ENCODE data around the gene TOMM34. TPM values are rescaled to one million over a fixed set of nuclear protein-coding genes. Genes with fewer than 3 reads are reported as not detected.

TOMM34 gene
- total and polyA plus RNA-seq, 2 of the 13 experiments (the other 11 are each of a cell fraction or from before 2014, with no cell fraction given): 36.2 to 52.0 TPM

DNA sequence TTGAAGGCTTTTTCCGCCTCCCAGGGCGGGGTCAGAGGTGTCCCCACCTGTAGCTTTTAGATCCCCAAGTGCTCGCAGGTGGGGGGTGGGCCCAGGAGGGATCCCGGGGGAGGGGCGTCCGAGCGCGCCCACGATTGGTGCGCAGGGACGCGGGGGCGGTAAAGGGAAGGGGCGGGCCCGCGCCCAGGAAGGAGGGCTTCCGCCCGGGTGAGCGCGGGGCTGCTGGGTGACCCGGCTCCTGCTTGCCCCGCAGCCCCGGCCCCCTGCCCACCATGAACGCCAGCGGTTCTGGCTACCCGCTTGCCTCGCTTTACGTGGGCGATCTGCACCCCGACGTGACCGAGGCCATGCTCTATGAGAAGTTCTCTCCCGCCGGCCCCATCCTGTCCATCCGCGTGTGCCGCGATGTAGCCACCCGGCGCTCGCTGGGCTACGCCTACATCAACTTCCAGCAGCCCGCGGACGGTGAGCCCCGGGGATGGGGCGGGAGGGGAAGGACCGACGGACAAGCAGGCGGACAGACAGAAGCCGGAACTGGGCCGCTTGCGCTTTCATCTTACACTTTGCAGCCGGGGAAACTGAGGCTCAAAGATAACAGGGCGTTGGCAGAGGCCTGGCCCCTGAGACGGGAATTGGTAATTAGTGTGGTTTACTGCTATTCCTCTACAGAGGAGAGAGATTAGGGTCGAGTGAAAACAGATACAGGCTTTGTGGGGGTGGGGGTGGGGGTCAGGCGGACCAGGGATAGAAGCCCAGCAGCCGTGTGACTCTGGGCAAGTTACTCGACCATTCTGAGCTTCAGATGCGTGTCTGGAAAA is 50.1 kb downstream of the TOMM34 start, which contains the start of gene PABPC1L (continued):
- TF ChIP-seq, protein P1, sequence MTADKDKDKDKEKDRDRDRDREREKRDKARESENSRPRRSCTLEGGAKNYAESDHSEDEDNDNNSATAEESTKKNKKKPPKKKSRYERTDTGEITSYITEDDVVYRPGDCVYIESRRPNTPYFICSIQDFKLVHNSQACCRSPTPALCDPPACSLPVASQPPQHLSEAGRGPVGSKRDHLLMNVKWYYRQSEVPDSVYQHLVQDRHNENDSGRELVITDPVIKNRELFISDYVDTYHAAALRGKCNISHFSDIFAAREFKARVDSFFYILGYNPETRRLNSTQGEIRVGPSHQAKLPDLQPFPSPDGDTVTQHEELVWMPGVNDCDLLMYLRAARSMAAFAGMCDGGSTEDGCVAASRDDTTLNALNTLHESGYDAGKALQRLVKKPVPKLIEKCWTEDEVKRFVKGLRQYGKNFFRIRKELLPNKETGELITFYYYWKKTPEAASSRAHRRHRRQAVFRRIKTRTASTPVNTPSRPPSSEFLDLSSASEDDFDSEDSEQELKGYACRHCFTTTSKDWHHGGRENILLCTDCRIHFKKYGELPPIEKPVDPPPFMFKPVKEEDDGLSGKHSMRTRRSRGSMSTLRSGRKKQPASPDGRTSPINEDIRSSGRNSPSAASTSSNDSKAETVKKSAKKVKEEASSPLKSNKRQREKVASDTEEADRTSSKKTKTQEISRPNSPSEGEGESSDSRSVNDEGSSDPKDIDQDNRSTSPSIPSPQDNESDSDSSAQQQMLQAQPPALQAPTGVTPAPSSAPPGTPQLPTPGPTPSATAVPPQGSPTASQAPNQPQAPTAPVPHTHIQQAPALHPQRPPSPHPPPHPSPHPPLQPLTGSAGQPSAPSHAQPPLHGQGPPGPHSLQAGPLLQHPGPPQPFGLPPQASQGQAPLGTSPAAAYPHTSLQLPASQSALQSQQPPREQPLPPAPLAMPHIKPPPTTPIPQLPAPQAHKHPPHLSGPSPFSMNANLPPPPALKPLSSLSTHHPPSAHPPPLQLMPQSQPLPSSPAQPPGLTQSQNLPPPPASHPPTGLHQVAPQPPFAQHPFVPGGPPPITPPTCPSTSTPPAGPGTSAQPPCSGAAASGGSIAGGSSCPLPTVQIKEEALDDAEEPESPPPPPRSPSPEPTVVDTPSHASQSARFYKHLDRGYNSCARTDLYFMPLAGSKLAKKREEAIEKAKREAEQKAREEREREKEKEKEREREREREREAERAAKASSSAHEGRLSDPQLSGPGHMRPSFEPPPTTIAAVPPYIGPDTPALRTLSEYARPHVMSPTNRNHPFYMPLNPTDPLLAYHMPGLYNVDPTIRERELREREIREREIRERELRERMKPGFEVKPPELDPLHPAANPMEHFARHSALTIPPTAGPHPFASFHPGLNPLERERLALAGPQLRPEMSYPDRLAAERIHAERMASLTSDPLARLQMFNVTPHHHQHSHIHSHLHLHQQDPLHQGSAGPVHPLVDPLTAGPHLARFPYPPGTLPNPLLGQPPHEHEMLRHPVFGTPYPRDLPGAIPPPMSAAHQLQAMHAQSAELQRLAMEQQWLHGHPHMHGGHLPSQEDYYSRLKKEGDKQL (CRISPR knock-in tag; IDR thresholded peaks at IDR 0.05; ENCODE audit: low read depth): no peak
- TF ChIP-seq KLF13 (CRISPR knock-in tag; IDR thresholded peaks at IDR 0.05) (no peak), PHF21A (CRISPR knock-in tag; IDR thresholded peaks at IDR 0.05) (peak; percentile 68), ZNF782 (CRISPR knock-in tag; IDR thresholded peaks at IDR 0.05; ENCODE audit: borderline replicate concordance) (0 out of 2 replicates have a peak, but pooled peaks have one; percentile 49), EZH2 (conservative IDR thresholded peaks at IDR 0.05; ENCODE audit: low read depth, low read length) (no peak), IKZF4 (CRISPR knock-in tag; IDR thresholded peaks at IDR 0.05; ENCODE audit: borderline replicate concordance, low read depth, not compliant biosample characterization) (peak; percentile 40), ZNF549 (CRISPR knock-in tag; IDR thresholded peaks at IDR 0.05) (no peak), SALL2 (CRISPR knock-in tag; IDR thresholded peaks at IDR 0.05) (0 out of 2 replicates have a peak, but pooled peaks have one; percentile 59), PITX1 (CRISPR knock-in tag; IDR thresholded peaks at IDR 0.05) (peak; percentile 30), ZNF121 (CRISPR knock-in tag; IDR thresholded peaks at IDR 0.05) (peak; percentile 64; the same call in 1 of the 2 replicates), ZNF629 (CRISPR knock-in tag; conservative IDR thresholded peaks at IDR 0.05) (no peak), ZNF619 (CRISPR knock-in tag; IDR thresholded peaks at IDR 0.05) (no peak), SRF (IDR thresholded peaks at IDR 0.05; ENCODE audit: low read depth, low read length) (peak; percentile 54; the same call in 1 of the 2 replicates), NFKBIZ (CRISPR knock-in tag; IDR thresholded peaks at IDR 0.05) (no peak), RAD21 (CRISPR knock-in tag; IDR thresholded peaks at IDR 0.05) (peak; percentile 64), HDAC2 (CRISPR knock-in tag; IDR thresholded peaks at IDR 0.05) (peak; percentile 71), NFE2 (CRISPR knock-in tag; IDR thresholded peaks at IDR 0.05) (peak; percentile 40; the same call in 1 of the 2 replicates), STAT5B (CRISPR knock-in tag; IDR thresholded peaks at IDR 0.05) (peak; percentile 23; the same call in 1 of the 2 replicates)
- TF ChIP-seq, protein P2, sequence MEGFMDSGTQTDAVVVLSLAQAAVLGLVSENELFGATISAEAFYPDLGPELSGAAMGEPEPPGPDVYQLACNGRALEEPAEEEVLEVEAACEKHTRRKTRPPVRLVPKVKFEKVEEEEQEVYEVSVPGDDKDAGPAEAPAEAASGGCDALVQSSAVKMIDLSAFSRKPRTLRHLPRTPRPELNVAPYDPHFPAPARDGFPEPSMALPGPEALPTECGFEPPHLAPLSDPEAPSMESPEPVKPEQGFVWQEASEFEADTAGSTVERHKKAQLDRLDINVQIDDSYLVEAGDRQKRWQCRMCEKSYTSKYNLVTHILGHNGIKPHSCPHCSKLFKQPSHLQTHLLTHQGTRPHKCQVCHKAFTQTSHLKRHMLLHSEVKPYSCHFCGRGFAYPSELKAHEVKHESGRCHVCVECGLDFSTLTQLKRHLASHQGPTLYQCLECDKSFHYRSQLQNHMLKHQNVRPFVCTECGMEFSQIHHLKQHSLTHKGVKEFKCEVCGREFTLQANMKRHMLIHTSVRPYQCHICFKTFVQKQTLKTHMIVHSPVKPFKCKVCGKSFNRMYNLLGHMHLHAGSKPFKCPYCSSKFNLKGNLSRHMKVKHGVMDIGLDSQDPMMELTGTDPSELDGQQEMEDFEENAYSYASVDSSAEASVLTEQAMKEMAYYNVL (CRISPR knock-in tag; IDR thresholded peaks at IDR 0.05; ENCODE audit: borderline replicate concordance): peak; percentile 17; the same call in 1 of the 2 replicates
- TF ChIP-seq, protein P3, sequence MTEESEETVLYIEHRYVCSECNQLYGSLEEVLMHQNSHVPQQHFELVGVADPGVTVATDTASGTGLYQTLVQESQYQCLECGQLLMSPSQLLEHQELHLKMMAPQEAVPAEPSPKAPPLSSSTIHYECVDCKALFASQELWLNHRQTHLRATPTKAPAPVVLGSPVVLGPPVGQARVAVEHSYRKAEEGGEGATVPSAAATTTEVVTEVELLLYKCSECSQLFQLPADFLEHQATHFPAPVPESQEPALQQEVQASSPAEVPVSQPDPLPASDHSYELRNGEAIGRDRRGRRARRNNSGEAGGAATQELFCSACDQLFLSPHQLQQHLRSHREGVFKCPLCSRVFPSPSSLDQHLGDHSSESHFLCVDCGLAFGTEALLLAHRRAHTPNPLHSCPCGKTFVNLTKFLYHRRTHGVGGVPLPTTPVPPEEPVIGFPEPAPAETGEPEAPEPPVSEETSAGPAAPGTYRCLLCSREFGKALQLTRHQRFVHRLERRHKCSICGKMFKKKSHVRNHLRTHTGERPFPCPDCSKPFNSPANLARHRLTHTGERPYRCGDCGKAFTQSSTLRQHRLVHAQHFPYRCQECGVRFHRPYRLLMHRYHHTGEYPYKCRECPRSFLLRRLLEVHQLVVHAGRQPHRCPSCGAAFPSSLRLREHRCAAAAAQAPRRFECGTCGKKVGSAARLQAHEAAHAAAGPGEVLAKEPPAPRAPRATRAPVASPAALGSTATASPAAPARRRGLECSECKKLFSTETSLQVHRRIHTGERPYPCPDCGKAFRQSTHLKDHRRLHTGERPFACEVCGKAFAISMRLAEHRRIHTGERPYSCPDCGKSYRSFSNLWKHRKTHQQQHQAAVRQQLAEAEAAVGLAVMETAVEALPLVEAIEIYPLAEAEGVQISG (CRISPR knock-in tag; IDR thresholded peaks at IDR 0.05): peak; percentile 79
